GM19099 (cell line): Measurements from ENCODE around the gene DLG5.

Experiments
- POLR2A ChIP-seq: IDR thresholded peaks from 3 replicates; pipeline ENCODE4 v1.6.1; 2011; ENCODE audit warnings: low read depth; ENCODE audit not compliant: insufficient read length; ENCODE audit errors: extremely low read depth

Gene DLG5

GRCh38 chr10:77756319-77757232 is 170.0 kb downstream of the DLG5 start:
- no peak for TF ChIP-seq POLR2A

DNA sequence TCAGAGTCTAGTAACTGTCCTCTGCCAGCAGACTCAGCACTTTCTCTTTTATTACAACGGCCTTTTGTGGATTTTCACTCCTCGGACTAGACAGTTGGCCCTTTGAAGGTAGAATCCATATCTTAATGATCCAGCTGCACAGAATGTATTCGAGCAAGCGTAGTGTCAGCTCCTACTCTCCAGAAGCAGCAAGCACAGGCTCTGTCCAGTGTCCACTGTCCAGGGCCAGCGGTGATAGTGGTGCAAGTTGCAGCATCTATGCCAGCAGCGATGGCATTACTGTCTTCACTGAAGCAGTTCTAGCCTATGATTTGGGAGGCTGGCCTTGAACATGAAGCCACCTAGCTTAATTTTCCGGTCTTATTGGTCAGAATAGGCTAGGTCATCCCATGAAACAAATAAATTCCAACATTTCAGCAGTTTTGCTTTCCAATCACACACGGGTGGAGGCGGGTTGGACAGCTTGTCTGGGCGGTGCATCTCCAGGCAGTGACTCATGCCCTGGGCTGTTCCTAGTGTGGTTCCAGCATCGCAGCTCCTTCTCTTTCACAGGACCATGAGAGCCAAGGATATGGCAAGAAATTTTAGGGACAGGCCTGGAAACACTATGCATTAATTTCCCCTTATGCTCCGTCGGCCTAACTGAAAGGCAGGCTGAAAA is 180.4 kb downstream of the DLG5 start:
- TF ChIP-seq POLR2A, result no peak

DNA sequence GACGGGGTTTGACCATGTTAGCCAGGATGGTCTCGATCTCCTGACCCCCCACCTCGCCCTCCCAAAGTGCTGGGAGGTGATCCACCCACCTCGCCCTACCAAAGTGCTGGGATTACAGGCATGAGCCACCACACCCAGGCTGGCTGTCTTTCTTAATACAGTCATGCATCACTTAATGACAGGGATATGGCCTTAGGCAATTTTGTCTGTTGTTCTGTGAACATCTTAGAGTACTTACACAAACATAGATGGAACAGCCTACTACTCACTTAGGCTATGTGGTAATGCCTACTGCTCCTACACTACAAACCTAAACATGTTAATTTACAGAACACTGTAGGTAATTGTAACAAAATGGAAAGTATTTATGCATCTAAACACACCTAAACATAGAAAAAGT is 182.3 kb downstream of the DLG5 start:
- no peak for TF ChIP-seq POLR2A

GRCh38 chr10:77742172-77742571 is 184.4 kb downstream of the DLG5 start:
- no peak for TF ChIP-seq POLR2A

DNA sequence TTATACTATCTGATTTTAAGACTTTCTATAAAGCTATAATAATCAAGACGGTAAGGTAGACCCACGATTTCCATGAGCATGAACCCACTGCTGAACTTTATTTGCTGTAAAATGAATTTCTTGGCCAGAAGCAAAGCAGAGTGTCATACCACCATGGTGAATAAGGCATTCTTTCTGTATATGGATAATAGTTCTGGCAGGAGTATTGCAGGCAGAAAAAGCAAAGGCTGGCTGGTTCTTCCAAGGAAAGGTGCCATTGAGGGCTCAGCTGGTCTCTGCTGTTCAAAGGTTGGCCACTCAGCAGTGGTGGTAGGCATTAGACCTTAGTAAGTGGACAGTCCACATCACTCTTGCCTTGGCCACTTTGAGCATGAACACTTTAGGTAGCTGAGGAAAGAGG is 184.8 kb downstream of the DLG5 start:
- no peak for TF ChIP-seq POLR2A
